ENCODE results near the gene SERTAD1. TPM values are rescaled to one million over a fixed set of nuclear protein-coding genes. Genes with fewer than 3 reads are reported as not detected.

Gene SERTAD1
- total RNA-seq, 1 experiment from 2014 or later = 12.3 TPM

DNA sequence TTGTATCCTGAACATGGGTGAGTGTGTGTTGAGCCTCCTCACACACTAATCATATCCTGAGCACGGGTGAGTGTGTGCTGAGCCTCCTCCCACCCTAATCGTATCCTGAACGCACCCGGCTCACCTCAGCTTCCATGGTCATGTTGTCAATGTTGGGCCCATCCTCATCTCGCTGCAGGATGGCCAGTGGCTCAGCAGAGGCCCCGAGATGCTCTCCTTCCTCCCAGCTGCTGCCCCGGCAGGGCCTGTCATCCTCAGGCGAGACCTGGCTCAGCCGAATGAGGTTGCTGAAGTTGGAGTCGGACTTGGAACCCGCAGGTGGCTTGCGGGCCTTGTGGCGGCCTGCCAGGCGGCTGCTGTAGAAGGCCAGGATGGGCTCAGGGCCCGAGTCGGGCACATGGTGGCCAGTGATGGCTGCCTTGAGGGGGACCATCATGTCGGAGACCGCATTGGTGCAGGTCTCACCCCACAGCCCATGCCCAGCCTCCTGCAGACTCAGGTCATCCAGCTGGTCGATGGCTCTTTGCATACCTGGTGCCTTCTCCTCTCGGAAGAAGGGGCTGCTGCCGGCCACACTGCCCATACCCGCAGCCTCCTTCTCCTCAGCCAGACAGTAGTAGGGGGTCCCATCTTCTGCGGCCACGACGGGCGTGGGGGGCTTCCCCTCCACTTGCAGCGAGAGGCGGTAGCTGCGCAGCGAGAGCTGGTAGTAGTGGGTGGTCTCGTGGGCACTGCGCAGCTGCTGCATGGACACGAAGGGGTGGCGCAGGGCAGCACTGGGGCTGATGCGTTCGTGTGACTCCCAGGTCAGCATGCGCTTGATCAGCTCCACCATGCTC lies 45.4 kb downstream of the SERTAD1 start:
- Mint-ChIP-seq H3K36me3 (ENCODE audit: insufficient read depth, unreplicated experiment) (no peaks in the 10 kb centered on the region), H3K9me3 (ENCODE audit: low read depth, unreplicated experiment) (no peaks in the 10 kb centered on the region), H3K27ac (ENCODE audit: unreplicated experiment) (no peak overlapping the region), H3K27me3 (ENCODE audit: unreplicated experiment) (peaks cover 11% of the 10 kb centered on the region), H3K4me3 (ENCODE audit: low read depth, unreplicated experiment) (no peak overlapping the region), H3K4me1 (ENCODE audit: low read depth, unreplicated experiment) (no peaks in the 10 kb centered on the region)
- no TSS peak for BruUV-seq (replicated peaks)
- DNase-seq = no peak
- TF ChIP-seq, protein P1, sequence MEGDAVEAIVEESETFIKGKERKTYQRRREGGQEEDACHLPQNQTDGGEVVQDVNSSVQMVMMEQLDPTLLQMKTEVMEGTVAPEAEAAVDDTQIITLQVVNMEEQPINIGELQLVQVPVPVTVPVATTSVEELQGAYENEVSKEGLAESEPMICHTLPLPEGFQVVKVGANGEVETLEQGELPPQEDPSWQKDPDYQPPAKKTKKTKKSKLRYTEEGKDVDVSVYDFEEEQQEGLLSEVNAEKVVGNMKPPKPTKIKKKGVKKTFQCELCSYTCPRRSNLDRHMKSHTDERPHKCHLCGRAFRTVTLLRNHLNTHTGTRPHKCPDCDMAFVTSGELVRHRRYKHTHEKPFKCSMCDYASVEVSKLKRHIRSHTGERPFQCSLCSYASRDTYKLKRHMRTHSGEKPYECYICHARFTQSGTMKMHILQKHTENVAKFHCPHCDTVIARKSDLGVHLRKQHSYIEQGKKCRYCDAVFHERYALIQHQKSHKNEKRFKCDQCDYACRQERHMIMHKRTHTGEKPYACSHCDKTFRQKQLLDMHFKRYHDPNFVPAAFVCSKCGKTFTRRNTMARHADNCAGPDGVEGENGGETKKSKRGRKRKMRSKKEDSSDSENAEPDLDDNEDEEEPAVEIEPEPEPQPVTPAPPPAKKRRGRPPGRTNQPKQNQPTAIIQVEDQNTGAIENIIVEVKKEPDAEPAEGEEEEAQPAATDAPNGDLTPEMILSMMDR (IDR thresholded peaks at IDR 0.05; ENCODE audit: unreplicated experiment) = no peak
- CTCF ChIA-PET = interaction anchor here (0.9 kb wide), 1 partner anchor 16 kb away, joined by 3 read pairs; no protein-coding TSS in a partner anchor
- intact Hi-C loops (cut with micrococcal nuclease; ENCODE audit: unreplicated experiment) = no loop called here

DNA sequence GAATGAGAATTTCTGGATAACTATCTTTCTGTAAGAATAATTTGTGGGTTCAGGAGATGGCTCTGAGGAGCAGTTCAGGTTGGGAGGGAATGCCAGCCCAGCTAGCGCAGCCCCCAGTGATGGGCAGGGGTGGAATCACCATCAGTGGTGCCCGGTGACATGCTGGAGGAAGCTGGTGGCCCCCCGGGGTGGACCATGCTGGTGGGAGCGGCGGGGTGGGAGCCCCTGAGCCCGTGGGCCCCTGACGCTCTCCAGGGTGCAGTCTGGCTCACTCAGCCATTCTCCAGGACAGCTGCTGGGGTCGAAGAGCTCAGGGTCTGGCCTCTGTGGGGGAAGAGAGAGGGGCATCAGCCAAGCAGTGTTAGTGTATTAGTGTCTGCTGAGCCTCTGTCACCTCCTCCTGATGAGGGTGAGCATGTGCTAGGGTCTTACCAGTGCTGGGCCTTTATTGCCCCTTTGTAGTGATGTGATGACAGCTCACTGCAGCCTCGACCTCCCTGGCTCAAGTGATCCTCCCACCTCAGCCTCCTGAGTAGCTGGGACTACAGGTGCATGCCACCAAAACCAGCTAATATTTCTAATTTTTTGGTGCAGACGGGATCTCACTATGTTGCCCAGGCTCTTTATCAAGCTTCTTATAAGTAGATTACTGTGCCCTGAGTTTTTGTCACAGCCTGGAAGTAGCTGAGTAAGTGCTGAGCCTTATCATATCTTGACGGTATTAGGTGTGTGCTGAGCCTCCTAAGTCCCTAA lies 46.2 kb downstream of the SERTAD1 start:
- DNase-seq = no peak
- CTCF ChIA-PET = no interaction called here

GRCh38 chr19:40378509-40378908 lies 47.3 kb downstream of the SERTAD1 start:
- CTCF ChIA-PET = no interaction called here
- BruUV-seq (replicated peaks) = no TSS peak
- no peaks in the 10 kb centered on the region for H3K4me1 Mint-ChIP-seq (ENCODE audit: low read depth, unreplicated experiment)
- TF ChIP-seq, protein P1 (IDR thresholded peaks at IDR 0.05; ENCODE audit: unreplicated experiment) = no peak
- H3K36me3 Mint-ChIP-seq (ENCODE audit: insufficient read depth, unreplicated experiment) = peaks cover 5% of the 10 kb centered on the region
- no peaks in the 10 kb centered on the region for H3K9me3 Mint-ChIP-seq (ENCODE audit: low read depth, unreplicated experiment)
- no peak overlapping the region for H3K27ac Mint-ChIP-seq (ENCODE audit: unreplicated experiment)
- H3K4me3 Mint-ChIP-seq (ENCODE audit: low read depth, unreplicated experiment) = no peak overlapping the region
- intact Hi-C loops (cut with micrococcal nuclease; ENCODE audit: unreplicated experiment) = no loop called here
- H3K27me3 Mint-ChIP-seq (ENCODE audit: unreplicated experiment) = no peaks in the 10 kb centered on the region
- DNase-seq = no peak

More for the DNA sequence above, 46.2 kb downstream of the SERTAD1 start:
- Mint-ChIP-seq H3K27me3 (ENCODE audit: unreplicated experiment) (peaks cover 3% of the 10 kb centered on the region), H3K36me3 (ENCODE audit: insufficient read depth, unreplicated experiment) (no peaks in the 10 kb centered on the region), H3K27ac (ENCODE audit: unreplicated experiment) (no peak overlapping the region), H3K4me1 (ENCODE audit: low read depth, unreplicated experiment) (no peaks in the 10 kb centered on the region), H3K9me3 (ENCODE audit: low read depth, unreplicated experiment) (no peaks in the 10 kb centered on the region), H3K4me3 (ENCODE audit: low read depth, unreplicated experiment) (no peak overlapping the region)
- TF ChIP-seq, protein P1 (IDR thresholded peaks at IDR 0.05; ENCODE audit: unreplicated experiment) = no peak
- no TSS peak for BruUV-seq (replicated peaks)
- intact Hi-C loops (cut with micrococcal nuclease; ENCODE audit: unreplicated experiment) = no loop called here

DNA sequence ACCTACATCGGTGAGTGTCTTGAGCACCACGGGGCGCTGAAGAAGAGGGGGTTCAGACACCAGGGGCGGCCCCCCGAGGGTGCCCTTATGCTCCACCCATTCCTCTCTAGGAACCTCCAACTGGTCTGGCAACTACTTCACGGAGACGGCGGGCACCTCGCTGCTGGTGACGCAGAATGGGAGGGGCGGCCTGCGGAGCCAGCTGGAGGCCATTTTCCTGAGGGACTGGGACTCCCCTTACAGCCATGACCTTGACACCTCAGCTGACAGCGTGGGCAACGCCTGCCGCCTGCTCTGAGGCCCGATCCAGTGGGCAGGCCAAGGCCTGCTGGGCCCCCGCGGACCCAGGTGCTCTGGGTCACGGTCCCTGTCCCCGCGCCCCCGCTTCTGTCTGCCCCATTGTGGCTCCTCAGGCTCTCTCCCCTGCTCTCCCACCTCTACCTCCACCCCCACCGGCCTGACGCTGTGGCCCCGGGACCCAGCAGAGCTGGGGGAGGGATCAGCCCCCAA lies 47.9 kb downstream of the SERTAD1 start:
- no peaks in the 10 kb centered on the region for H3K9me3 Mint-ChIP-seq (ENCODE audit: low read depth, unreplicated experiment)
- CTCF ChIA-PET = no interaction called here
- DNase-seq = no peak
- intact Hi-C loops (cut with micrococcal nuclease; ENCODE audit: unreplicated experiment) = no loop called here
- H3K4me1 Mint-ChIP-seq (ENCODE audit: low read depth, unreplicated experiment) = no peaks in the 10 kb centered on the region
- H3K27ac Mint-ChIP-seq (ENCODE audit: unreplicated experiment) = no peak overlapping the region
- TF ChIP-seq, protein P1 (IDR thresholded peaks at IDR 0.05; ENCODE audit: unreplicated experiment) = no peak
- H3K4me3 Mint-ChIP-seq (ENCODE audit: low read depth, unreplicated experiment) = no peak overlapping the region
- H3K27me3 Mint-ChIP-seq (ENCODE audit: unreplicated experiment) = no peaks in the 10 kb centered on the region
- TSS peak; percentile 97 for BruUV-seq (replicated peaks)
- peaks cover 9% of the 10 kb centered on the region for H3K36me3 Mint-ChIP-seq (ENCODE audit: insufficient read depth, unreplicated experiment)
